Esophagus muscularis mucosa (tissue), 4 donors: ENCODE data around the gene THBD. TPM values are rescaled to one million over a fixed set of nuclear protein-coding genes. Genes with fewer than 3 reads are reported as not detected.

ENCODE experiments used
- DNase-seq: peaks from one replicate; pipeline ENCODE4 v3.0.0-alpha.2; 2017; ENCODE audit errors: extremely low spot score
- H3K27ac ChIP-seq, 4 donors: fragments of 200-600 bp; sonication (generic); replicated peaks in 1 of 4; 1 replicate in 3 of 4; 2 replicates in 1 of 4; pipeline ENCODE4 v1.5.1; 2016 to 2019; ENCODE audit warnings: mild to moderate bottlenecking in 1 of 4
- H3K27me3 ChIP-seq, 4 donors: fragments of 200-600 bp; sonication (generic); one replicate each; pipeline versions ENCODE4 v1.5.1 to v1.6.0; 2016 to 2019
- H3K36me3 ChIP-seq, 4 donors: fragments of 200-600 bp; sonication (generic); one replicate each; pipeline ENCODE4 v1.5.1; 2016 to 2019
- H3K4me1 ChIP-seq, 4 donors: fragments of 200-600 bp; sonication (generic); one replicate each; pipeline ENCODE4 v1.5.1; 2016 to 2019
- H3K4me3 ChIP-seq, 4 donors: fragments of 200-600 bp; sonication (generic); 1 replicate in 2 of 4; 2 replicates in 2 of 4; pipeline ENCODE4 v1.5.1; 2016 to 2019; ENCODE audit warnings: mild to moderate bottlenecking in 4 of 4, moderate library complexity in 1 of 4
- H3K9me3 ChIP-seq, 4 donors: fragments of 200-600 bp; sonication (generic); 1 replicate in 3 of 4; 2 replicates in 1 of 4; pipeline ENCODE4 v1.5.1; 2016 to 2019
- EP300 ChIP-seq: sonication (generic); formaldehyde crosslinking; IDR thresholded peaks from one replicate; pipeline ENCODE4 v1.6.1; 2017; ENCODE audit warnings: antibody characterized with exemption
- POLR2A ChIP-seq: fragments of 450-650 bp; IDR thresholded peaks from one replicate; pipeline ENCODE4 v1.6.1; 2017; ENCODE audit warnings: antibody characterized with exemption, moderate library complexity, mild to moderate bottlenecking, low read depth
- POLR2AphosphoS5 ChIP-seq, 2 donors: sonication (generic); formaldehyde crosslinking; IDR thresholded peaks; one replicate each; pipeline ENCODE4 v1.6.1; 2017; ENCODE audit warnings: antibody characterized with exemption in 2 of 2
- WGBS: methylation state at CpG from one replicate; pipeline ENCODE4 v1.1.5; 2018; 5-methylcytosine and 5-hydroxymethylcytosine counted together
- intact Hi-C: fragments of 100-400 bp; cut with DNase I; formaldehyde crosslinking; loops from one replicate; pipeline ENCODE4 v1.15.1; 2023
- total RNA-seq, 4 donors: library from RNA; depleted of rRNA; stranded (reverse); fragments of >200 nt; gene quantifications; one replicate each; pipeline versions ENCODE4 v1.1.0 to v1.2.1, GENCODE V29; 2016
- TF ChIP-seq, protein P1 (sequence below), 3 experiments: fragments of 200-600 bp in 2 of 3; fragments of 450-650 bp in 1 of 3; sonication (generic) in 2 of 3; IDR thresholded peaks; one replicate each; pipeline ENCODE4 v1.5.1; 2017 to 2019; ENCODE audit warnings: antibody characterized with exemption in 3 of 3, mild to moderate bottlenecking in 2 of 3, moderate library complexity in 1 of 3

THBD gene
- total RNA-seq, 4 donors from 2014 or later = 22.4 to 206 (median 47.3) TPM

DNA sequence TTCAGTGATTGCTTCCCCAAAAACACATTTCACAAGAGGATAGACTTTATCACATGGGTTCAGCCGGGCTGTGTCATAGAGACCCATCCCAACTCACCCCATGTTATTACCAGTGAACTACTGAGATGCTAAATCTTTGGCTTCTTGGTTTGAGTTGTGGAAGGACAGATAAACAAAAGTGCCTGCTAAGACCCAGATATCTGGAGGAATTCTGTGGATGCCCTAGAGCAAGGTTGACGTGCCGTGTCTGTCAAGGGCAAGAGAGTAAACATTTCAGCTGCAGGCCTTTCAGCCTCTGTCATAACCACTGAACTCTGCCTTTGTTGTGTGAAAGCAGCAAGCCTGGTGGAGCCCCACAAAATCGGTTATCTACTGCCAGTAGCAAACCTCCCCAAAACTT, 11.2 kb upstream of the THBD start:
- 81% methylated on average over 4 of the region's 4 CpGs for WGBS
- Histone ChIP-seq H3K27ac (no peak overlapping the region), H3K4me1 (peaks cover 30 to 46% (median 38%) of the 10 kb centered on the region in 4 donors), H3K9me3 (peaks cover 0 to 5% (median 0%) of the 10 kb centered on the region in 4 donors), H3K27me3 (no peaks in the 10 kb centered on the region), H3K36me3 (no peaks in the 10 kb centered on the region), H3K4me3 (no peak overlapping the region)
- DNase-seq = no peak
- intact Hi-C loops = loop anchor here (5.0 kb wide), 2 partner anchors 177 to 368 kb away; no protein-coding TSS in a partner anchor
- TF ChIP-seq POLR2A = no peak
- TF ChIP-seq POLR2AphosphoS5 (IDR thresholded peaks at IDR 0.05) = no peak
- TF ChIP-seq, protein P1, sequence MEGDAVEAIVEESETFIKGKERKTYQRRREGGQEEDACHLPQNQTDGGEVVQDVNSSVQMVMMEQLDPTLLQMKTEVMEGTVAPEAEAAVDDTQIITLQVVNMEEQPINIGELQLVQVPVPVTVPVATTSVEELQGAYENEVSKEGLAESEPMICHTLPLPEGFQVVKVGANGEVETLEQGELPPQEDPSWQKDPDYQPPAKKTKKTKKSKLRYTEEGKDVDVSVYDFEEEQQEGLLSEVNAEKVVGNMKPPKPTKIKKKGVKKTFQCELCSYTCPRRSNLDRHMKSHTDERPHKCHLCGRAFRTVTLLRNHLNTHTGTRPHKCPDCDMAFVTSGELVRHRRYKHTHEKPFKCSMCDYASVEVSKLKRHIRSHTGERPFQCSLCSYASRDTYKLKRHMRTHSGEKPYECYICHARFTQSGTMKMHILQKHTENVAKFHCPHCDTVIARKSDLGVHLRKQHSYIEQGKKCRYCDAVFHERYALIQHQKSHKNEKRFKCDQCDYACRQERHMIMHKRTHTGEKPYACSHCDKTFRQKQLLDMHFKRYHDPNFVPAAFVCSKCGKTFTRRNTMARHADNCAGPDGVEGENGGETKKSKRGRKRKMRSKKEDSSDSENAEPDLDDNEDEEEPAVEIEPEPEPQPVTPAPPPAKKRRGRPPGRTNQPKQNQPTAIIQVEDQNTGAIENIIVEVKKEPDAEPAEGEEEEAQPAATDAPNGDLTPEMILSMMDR (IDR thresholded peaks at IDR 0.05) = no peak
- no peak for TF ChIP-seq EP300

DNA sequence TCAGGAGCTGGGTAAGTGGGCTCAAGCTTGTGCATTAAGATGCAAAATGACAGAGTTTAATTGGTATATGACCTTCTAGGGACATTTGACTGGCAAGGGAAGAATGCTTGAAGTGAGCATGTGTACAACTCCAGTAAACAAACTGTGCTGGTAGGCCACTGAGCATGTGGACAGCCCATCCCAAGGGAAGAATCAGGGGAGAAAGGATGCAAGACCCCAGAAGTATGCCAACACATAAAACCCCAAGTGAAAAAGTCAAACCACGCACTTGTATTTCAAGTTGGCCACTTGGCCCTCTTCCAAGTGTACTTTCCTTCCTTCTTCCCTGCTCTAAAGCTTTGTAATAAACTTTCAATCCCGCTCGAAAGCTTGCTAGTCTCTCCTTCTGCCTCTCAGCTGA, 10.4 kb upstream of the THBD start:
- Histone ChIP-seq H3K4me1 (peaks cover 30 to 46% (median 38%) of the 10 kb centered on the region in 4 donors), H3K27ac (no peak overlapping the region), H3K9me3 (peaks cover 0 to 5% (median 0%) of the 10 kb centered on the region in 4 donors), H3K36me3 (no peaks in the 10 kb centered on the region), H3K4me3 (no peak overlapping the region), H3K27me3 (no peaks in the 10 kb centered on the region)
- 55% methylated on average over 3 of the region's 3 CpGs for WGBS
- intact Hi-C loops = loop anchor here (5.0 to 10.0 kb wide), 3 partner anchors 177 to 368 kb away; no protein-coding TSS in a partner anchor
- TF ChIP-seq POLR2AphosphoS5 (IDR thresholded peaks at IDR 0.05) (no peak), EP300 (no peak), POLR2A (no peak)
- TF ChIP-seq, protein P1 (IDR thresholded peaks at IDR 0.05) = no peak
- DNase-seq = no peak

DNA sequence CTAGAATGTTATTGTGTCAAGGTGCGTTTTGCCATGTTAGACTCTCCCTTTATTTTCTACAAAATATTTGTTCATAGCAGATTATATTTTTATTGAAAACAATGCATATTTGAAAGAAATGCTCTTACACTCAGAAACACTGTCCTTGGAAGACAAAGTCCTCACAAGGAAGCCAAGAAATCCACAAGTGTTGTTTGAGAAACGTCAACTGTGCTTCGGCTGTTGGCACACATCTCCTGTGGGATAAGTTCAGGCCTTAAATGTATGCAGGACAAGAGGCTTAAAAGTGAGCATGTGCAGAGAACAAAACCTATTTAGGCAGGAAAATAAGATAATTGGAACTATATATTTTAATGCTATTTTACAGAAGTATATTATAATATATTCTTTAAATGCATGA, 9.5 kb upstream of the THBD start:
- Histone ChIP-seq H3K27ac (no peak overlapping the region), H3K27me3 (no peaks in the 10 kb centered on the region), H3K9me3 (peaks cover 0 to 5% (median 0%) of the 10 kb centered on the region in 4 donors), H3K4me3 (no peak overlapping the region), H3K4me1 (peaks cover 30 to 46% (median 38%) of the 10 kb centered on the region in 4 donors), H3K36me3 (no peaks in the 10 kb centered on the region)
- TF ChIP-seq POLR2AphosphoS5 (IDR thresholded peaks at IDR 0.05) (no peak), POLR2A (no peak), EP300 (no peak)
- TF ChIP-seq, protein P1 (IDR thresholded peaks at IDR 0.05) = no peak
- WGBS = 73% methylated on average over 3 of the region's 3 CpGs
- intact Hi-C loops = loop anchor here (10.0 kb wide), 1 partner anchor 286 kb away; no protein-coding TSS in a partner anchor
- no peak for DNase-seq

DNA sequence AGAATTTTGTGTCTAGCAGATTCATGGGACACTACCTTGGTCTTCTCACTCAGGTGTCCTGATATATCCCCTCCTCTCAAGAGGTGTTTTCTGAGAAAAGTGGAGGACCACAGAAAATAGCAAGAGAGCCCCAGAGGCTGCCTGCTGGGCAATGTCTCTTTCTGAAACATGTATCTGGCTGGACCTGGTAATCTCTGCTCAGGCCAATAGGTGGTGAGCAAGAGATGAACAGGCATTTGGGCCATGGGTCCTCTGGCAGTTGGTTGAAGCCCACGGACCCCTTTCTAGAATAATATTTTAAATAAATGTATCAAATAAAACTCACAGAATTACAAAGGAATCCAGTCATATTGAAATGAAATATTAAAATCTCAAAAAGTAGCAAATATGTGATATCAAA, 8.8 kb upstream of the THBD start:
- no peak for TF ChIP-seq POLR2AphosphoS5 (IDR thresholded peaks at IDR 0.05)
- TF ChIP-seq EP300 = no peak
- TF ChIP-seq, protein P1 (IDR thresholded peaks at IDR 0.05) = no peak
- TF ChIP-seq POLR2A = no peak
- intact Hi-C loops = loop anchor here (10.0 kb wide), 1 partner anchor 287 kb away; no protein-coding TSS in a partner anchor
- Histone ChIP-seq H3K4me3 (no peak overlapping the region), H3K36me3 (no peaks in the 10 kb centered on the region), H3K27me3 (no peaks in the 10 kb centered on the region), H3K4me1 (peaks cover 30 to 46% (median 38%) of the 10 kb centered on the region in 4 donors), H3K9me3 (peaks cover 0 to 5% (median 0%) of the 10 kb centered on the region in 4 donors), H3K27ac (no peak overlapping the region)
- no peak for DNase-seq
- WGBS = 77% methylated on average over 1 of the region's 1 CpG

DNA sequence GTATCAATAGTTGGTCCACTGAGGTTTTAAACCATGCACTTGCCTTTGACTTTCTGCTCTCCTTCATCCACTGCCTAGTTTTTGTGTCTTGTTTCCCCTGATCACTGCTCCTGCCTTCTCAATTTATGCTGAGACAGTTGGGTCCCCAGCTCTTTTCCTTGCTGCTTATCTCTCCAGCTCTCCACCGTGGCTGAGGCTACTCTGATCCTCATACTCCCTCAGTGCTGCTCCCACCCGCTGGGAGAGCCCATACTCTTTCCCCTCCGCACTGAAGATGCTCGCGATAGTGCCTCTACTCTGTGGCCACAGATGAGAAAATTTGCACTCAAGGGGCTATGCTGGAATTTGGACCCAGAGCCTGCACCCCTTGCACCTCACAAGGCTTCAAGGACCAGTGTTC, 3.4 kb upstream of the THBD start:
- intact Hi-C loops = loop anchor here (10.0 kb wide), 1 partner anchor 292 kb away; no protein-coding TSS in a partner anchor
- H3K4me1 ChIP-seq = peaks cover 16 to 39% (median 37%) of the 10 kb centered on the region in 4 donors
- TF ChIP-seq POLR2A (no peak), EP300 (no peak), POLR2AphosphoS5 (IDR thresholded peaks at IDR 0.05) (no peak)
- TF ChIP-seq, protein P1 (IDR thresholded peaks at IDR 0.05) = no peak
- 94% methylated on average over 5 of the region's 5 CpGs for WGBS
- peaks cover 0 to 5% (median 0%) of the 10 kb centered on the region in 4 donors for H3K9me3 ChIP-seq
- no peaks in the 10 kb centered on the region for H3K36me3 ChIP-seq
- no peak for DNase-seq
- no peak overlapping the region for H3K27ac ChIP-seq
- peaks cover 0 to 38% (median 2%) of the 10 kb centered on the region in 4 donors for H3K27me3 ChIP-seq
- H3K4me3 ChIP-seq = no peak overlapping the region
